OCI-LY3 (cell line): Measurements from ENCODE around the gene PLA2G4E.

Experiments
- H2AFZ ChIP-seq: fragments of 200-600, 300-600 bp; shearing (Covaris generic); 2 replicates; pipeline ENCODE4 v1.6.0; 2014; ENCODE audit warnings: antibody characterized with exemption, low read depth, low read length
- H3K27ac ChIP-seq: fragments of 200-600, 300-600 bp; sonication (generic); 2 replicates; pipeline ENCODE4 v1.5.1; 2014; ENCODE audit warnings: mild to moderate bottlenecking, low read length, moderate library complexity, mixed read lengths
- H3K27me3 ChIP-seq: fragments of 200-600, 300-600 bp; sonication (generic); 2 replicates; pipeline ENCODE4 v1.6.1; 2014; ENCODE audit warnings: low read depth, low read length, mixed read lengths
- H3K36me3 ChIP-seq: fragments of 200-600, 300-600 bp; sonication (generic); replicated peaks from 2 replicates; pipeline ENCODE3; 2014; ENCODE audit warnings: low read depth, low read length, mixed read lengths
- H3K4me1 ChIP-seq: fragments of 300-600, 200-600 bp; sonication (generic); 2 replicates; pipeline ENCODE4 v1.6.1; 2014; ENCODE audit warnings: low read length, mixed read lengths
- H3K4me2 ChIP-seq: fragments of 200-600, 300-600 bp; sonication (generic); 2 replicates; pipeline ENCODE4 v1.6.1; 2014; ENCODE audit warnings: low read length, mixed read lengths
- H3K4me3 ChIP-seq: fragments of 300-600, 200-600 bp; sonication (generic); 2 replicates; pipeline ENCODE4 v1.5.1; 2014; ENCODE audit warnings: antibody characterized with exemption, mild to moderate bottlenecking, low read length, moderate library complexity
- H3K79me2 ChIP-seq: fragments of 300-600, 200-600 bp; shearing (Covaris generic); 2 replicates; pipeline ENCODE4 v1.6.1; 2014; ENCODE audit warnings: mild to moderate bottlenecking, low read length, mixed read lengths
- H3K9ac ChIP-seq: fragments of 300-600, 200-600 bp; shearing (Covaris generic); 2 replicates; pipeline ENCODE4 v1.6.0; 2014; ENCODE audit warnings: mild to moderate bottlenecking, low read length, moderate library complexity
- H3K9me3 ChIP-seq: fragments of 200-600, 300-600 bp; shearing (Covaris generic); 2 replicates; pipeline ENCODE4 v1.6.1; 2014; ENCODE audit warnings: low read length, mixed read lengths; ENCODE audit not compliant: insufficient read depth
- H4K20me1 ChIP-seq: fragments of 200-600, 300-600 bp; sonication (generic); 2 replicates; pipeline ENCODE4 v1.6.1; 2016; ENCODE audit warnings: low read length, mixed read lengths; ENCODE audit not compliant: insufficient read depth
- CTCF ChIP-seq: fragments of 200-600, 300-600 bp; sonication (generic); IDR thresholded peaks from 2 replicates; pipeline ENCODE4 v1.5.1; 2014; ENCODE audit warnings: antibody characterized with exemption, low read length, low read depth
- EZH2phosphoT487 ChIP-seq: fragments of 200-600 bp; shearing (Covaris generic); IDR thresholded peaks from 2 replicates; pipeline ENCODE4 v1.6.1; 2018; ENCODE audit warnings: antibody characterized with exemption, mixed run types, low read depth

The PLA2G4E gene

DNA sequence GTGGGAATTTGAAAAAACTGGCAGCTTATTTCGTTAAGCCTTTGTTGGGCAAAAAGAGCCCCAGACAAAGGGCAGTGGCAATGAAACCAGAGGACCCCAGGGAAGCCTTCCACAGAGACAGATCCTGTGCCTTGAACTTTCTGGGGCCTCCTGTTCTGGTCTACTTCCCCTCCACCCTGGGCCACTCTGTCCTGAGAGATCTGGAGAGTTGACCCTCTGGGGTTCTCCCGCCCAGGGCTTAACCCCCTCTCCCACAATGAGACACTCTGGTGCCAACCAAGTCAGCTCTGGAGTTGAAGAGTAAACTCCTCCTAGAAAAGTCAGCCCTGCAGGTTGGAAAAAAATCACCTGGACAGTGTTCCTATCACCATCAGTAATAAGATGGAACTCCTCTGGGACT, 69.3 kb downstream of the PLA2G4E start:
- Histone ChIP-seq H3K27ac (no peak overlapping the region), H3K4me3 (no peak overlapping the region), H3K36me3 (peaks cover 18% of the 10 kb centered on the region), H3K4me2 (no peak overlapping the region), H3K4me1 (no peaks in the 10 kb centered on the region), H4K20me1 (peaks cover 4% of the 10 kb centered on the region; the same call in 1 of the 2 replicates), H3K9me3 (no peaks in the 10 kb centered on the region), H3K27me3 (no peaks in the 10 kb centered on the region), H3K9ac (no peak overlapping the region), H2AFZ (no peak overlapping the region), H3K79me2 (peaks cover 7% of the 10 kb centered on the region; the same call in 1 of the 2 replicates)
- TF ChIP-seq EZH2phosphoT487 (no peak), CTCF (no peak)

DNA sequence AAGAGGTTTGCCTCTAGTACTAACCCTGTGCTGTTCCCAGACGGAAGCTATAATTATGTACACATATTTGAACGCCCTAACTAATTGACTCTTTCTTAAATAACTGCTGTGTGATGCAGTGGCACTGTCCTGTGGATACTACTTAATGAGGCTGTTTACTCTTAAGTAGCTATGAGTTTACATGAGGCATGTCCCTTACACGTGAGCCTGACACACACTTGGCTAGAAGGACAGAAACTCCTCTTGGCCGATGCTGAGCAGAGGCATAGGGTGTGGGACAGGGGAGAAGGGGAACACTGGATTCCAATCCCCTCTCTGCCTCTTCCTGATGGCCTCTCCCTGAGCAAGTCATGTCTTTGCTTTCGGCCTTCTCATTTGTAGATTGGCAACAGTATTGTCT, 70.4 kb downstream of the PLA2G4E start:
- H3K4me1 ChIP-seq = no peaks in the 10 kb centered on the region
- peaks cover 18% of the 10 kb centered on the region for H3K36me3 ChIP-seq
- no peak overlapping the region for H3K4me2 ChIP-seq
- H3K4me3 ChIP-seq = no peak overlapping the region
- TF ChIP-seq EZH2phosphoT487 (no peak), CTCF (no peak)
- H2AFZ ChIP-seq = no peak overlapping the region
- H3K9ac ChIP-seq = no peak overlapping the region
- no peaks in the 10 kb centered on the region for H3K9me3 ChIP-seq
- H3K27ac ChIP-seq = no peak overlapping the region
- H4K20me1 ChIP-seq = 0 out of 2 replicates have a peak, but pooled peaks cover under 1% of the 10 kb centered on the region
- H3K79me2 ChIP-seq = no peaks in the 10 kb centered on the region
- H3K27me3 ChIP-seq = no peaks in the 10 kb centered on the region

DNA sequence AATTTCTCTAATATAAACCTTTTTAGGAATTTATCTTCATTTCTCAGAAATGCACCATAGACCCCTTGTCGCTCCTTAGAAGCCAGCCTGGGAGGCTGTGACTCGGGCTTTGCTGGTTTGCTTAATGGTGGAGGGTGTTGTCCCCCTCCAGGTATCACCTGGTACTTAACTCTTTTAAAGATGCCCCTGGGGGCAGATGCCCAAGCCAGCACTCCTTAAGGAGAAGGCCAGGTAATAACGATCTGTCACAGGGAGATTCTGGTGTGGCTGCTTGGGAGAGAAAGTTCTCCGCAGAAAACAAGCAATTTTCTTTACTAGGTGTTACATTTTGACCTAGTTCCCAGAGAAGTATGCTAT, 70.7 kb downstream of the PLA2G4E start:
- Histone ChIP-seq H2AFZ (no peak overlapping the region), H3K4me2 (no peak overlapping the region), H3K9me3 (no peaks in the 10 kb centered on the region), H3K36me3 (peaks cover 18% of the 10 kb centered on the region), H3K79me2 (no peaks in the 10 kb centered on the region), H4K20me1 (0 out of 2 replicates have a peak, but pooled peaks cover 4% of the 10 kb centered on the region), H3K27me3 (no peaks in the 10 kb centered on the region), H3K27ac (no peak overlapping the region), H3K9ac (no peak overlapping the region), H3K4me1 (no peaks in the 10 kb centered on the region), H3K4me3 (no peak overlapping the region)
- TF ChIP-seq EZH2phosphoT487 (no peak), CTCF (no peak)

DNA sequence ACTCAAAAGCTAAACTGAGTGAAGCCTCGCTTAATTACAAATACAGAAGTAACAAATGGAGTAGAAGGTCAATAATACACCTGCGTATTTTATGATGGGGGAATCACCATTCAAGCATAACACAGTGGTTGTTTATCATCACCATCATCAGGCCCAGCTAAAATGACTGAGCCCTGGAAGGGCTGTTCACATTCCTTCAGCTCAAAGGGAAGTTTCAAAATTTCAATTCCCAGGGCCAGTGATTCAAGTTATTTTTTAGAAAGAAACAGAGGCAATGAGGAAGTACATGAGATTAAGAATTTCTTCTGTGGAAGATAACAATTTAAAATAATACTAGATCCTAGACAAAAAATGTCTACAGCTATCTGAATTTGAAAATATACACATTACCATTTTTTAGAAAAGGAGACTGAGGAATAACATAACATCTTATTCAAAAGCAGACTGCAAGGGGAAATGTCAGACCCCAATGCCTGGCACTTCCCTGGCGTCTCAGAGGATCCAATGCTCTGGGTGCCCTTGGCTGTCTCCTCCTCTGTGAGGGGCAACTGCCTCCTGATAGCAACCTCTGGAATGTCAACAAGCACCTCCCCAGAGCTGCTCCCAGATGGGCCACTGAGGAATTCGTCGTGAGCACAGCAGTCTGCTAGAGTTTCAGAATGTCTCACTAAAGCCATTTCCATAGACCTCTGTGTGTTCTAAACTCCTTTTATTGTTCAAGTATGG, 71.3 kb downstream of the PLA2G4E start:
- H3K27ac ChIP-seq = no peak overlapping the region
- no peaks in the 10 kb centered on the region for H3K4me1 ChIP-seq

More for the DNA sequence above, 71.3 kb downstream of the PLA2G4E start:
- Histone ChIP-seq H4K20me1 (0 out of 2 replicates have a peak, but pooled peaks cover 8% of the 10 kb centered on the region), H3K9ac (no peak overlapping the region), H3K27me3 (no peaks in the 10 kb centered on the region), H2AFZ (no peak overlapping the region), H3K9me3 (no peaks in the 10 kb centered on the region), H3K4me3 (no peak overlapping the region), H3K4me2 (no peak overlapping the region), H3K36me3 (peaks cover 18% of the 10 kb centered on the region), H3K79me2 (no peaks in the 10 kb centered on the region)
- TF ChIP-seq CTCF (no peak), EZH2phosphoT487 (no peak)
